K562 (cell line): ENCODE data around the gene ISY1. TPM values are rescaled to one million over a fixed set of nuclear protein-coding genes. Genes with fewer than 3 reads are reported as not detected.
"Not testable (repeated sequence)": the region's sequence is repeated elsewhere in the genome, so short reads cannot be mapped to it uniquely, and the experiment has no call there.

Experiments
- ATAC-seq: fragments of 200-7000 bp; cut with Tn5 transposase; 3 replicates; pipeline ENCODE4 v1.9.1; 2020; ENCODE audit warnings: moderate library complexity
- BruUV-seq: library from RNA; stranded (reverse); fragments of 400-500 nt; replicated peaks from 2 replicates; lab custom pipeline; 2021; lab: Mats Ljungman, UMichigan
- CTCF ChIA-PET: fragments of 300-600 bp; formaldehyde crosslinking; extraction: SDS; loops from one replicate; lab custom pipeline; 2021; ENCODE audit warnings: low intra/inter-chr PET ratio; lab: Yijun Ruan, JAX
- POLR2A ChIA-PET: fragments of 300-600, 350-650 bp; sonication (Branson Sonifier 250); formaldehyde crosslinking; extraction: SDS; loops from one replicate; lab custom pipeline; 2021; ENCODE audit warnings: antibody characterized with exemption, inconsistent platforms; lab: Yijun Ruan, JAX
- DNase-seq, 4 experiments: peaks; one replicate each; pipeline versions ENCODE4 v3.0.0 to v3.0.0-alpha.2; 2011 to 2018; ENCODE audit warnings: low spot score in 3 of 4, mixed read lengths in 3 of 4; ENCODE audit errors: extremely low read depth in 1 of 4
- FAIRE-seq: peaks from 2 replicates; lab custom pipeline; 2011; peaks lifted over from hg19 to GRCh38; lab: Jason Lieb, UNC
- H2AFZ ChIP-seq: 2 replicates; pipeline ENCODE4 v1.6.0; 2011; ENCODE audit warnings: low read depth, low read length, control low read depth, inconsistent platforms
- H3K27ac ChIP-seq: fragments of 200-600 bp; 3 replicates; pipeline ENCODE4 v1.8.0; 2011; ENCODE audit warnings: low read depth, mild to moderate bottlenecking, control low read depth, inconsistent platforms, low read length, moderate library complexity, mixed read lengths; ENCODE audit errors: extremely low read depth
- H3K27me3 ChIP-seq, 2 experiments: fragments of 300-600 bp in 1 of 2; 2 replicates in 1 of 2; 3 replicates in 1 of 2; pipeline versions ENCODE4 v1.6.0 to v1.8.0; 2011; ENCODE audit warnings: inconsistent platforms in 2 of 2, low read length in 2 of 2, mild to moderate bottlenecking in 1 of 2, mixed read lengths in 1 of 2, moderate library complexity in 1 of 2; ENCODE audit not compliant: control insufficient read depth in 2 of 2, insufficient read depth in 2 of 2
- H3K36me3 ChIP-seq: fragments of 300-600 bp; 3 replicates; pipeline ENCODE4 v1.8.0; 2011; ENCODE audit warnings: mild to moderate bottlenecking, low read length, inconsistent platforms; ENCODE audit not compliant: control insufficient read depth, insufficient read depth
- H3K4me1 ChIP-seq, 2 experiments: fragments of 200-600 bp in 1 of 2; replicated peaks in 1 of 2; 2 replicates in 1 of 2; 3 replicates in 1 of 2; pipeline versions ENCODE4 v1.5.1 to v1.8.0; 2011; ENCODE audit warnings: inconsistent platforms in 2 of 2, low read length in 2 of 2, mild to moderate bottlenecking in 1 of 2, mixed read lengths in 1 of 2, moderate library complexity in 1 of 2; ENCODE audit not compliant: control insufficient read depth in 2 of 2, insufficient read depth in 2 of 2
- H3K4me2 ChIP-seq: 2 replicates; pipeline ENCODE4 v1.6.1; 2011; ENCODE audit warnings: low read length, control low read depth, inconsistent platforms, mixed read lengths; ENCODE audit not compliant: insufficient read depth
- H3K4me3 ChIP-seq: fragments of 200-600 bp; sonication (generic), shearing (Covaris generic); 2 replicates; pipeline ENCODE4 v1.5.1; 2016; ENCODE audit warnings: control low read depth, inconsistent platforms
- H3K79me2 ChIP-seq: fragments of 200-600 bp; 3 replicates; pipeline ENCODE4 v1.8.0; 2011; ENCODE audit warnings: low read length, inconsistent platforms; ENCODE audit not compliant: control insufficient read depth, insufficient read depth
- H3K9ac ChIP-seq, 2 experiments: 2 replicates each; pipeline versions ENCODE4 v1.6.0 to v1.6.1; 2011; ENCODE audit warnings: low read depth in 2 of 2, low read length in 2 of 2, control low read depth in 1 of 2, inconsistent platforms in 1 of 2, mild to moderate bottlenecking in 1 of 2, mixed read lengths in 1 of 2; ENCODE audit not compliant: insufficient read depth in 1 of 2
- H3K9me1 ChIP-seq: one replicate; pipeline ENCODE4 v1.6.0; 2011; ENCODE audit warnings: inconsistent platforms, mild to moderate bottlenecking, low read length, moderate library complexity; ENCODE audit not compliant: control insufficient read depth, insufficient read depth
- H3K9me3 ChIP-seq: replicated peaks from 2 replicates; pipeline ENCODE4 v1.5.1; 2011; ENCODE audit warnings: low read depth, low read length, inconsistent platforms; ENCODE audit not compliant: control insufficient read depth, insufficient read depth
- H4K20me1 ChIP-seq: replicated peaks from 2 replicates; pipeline ENCODE4 v1.6.1; 2011; ENCODE audit warnings: low read length, inconsistent platforms, mixed read lengths; ENCODE audit not compliant: control insufficient read depth, insufficient read depth
- FOXJ3 ChIP-seq: sonication (generic); formaldehyde crosslinking; IDR thresholded peaks from 2 replicates; pipeline ENCODE4 v1.4.0; 2020; ENCODE audit warnings: mild to moderate bottlenecking, missing genetic modification reagents
- POLR2G ChIP-seq: fragments of 200-400 bp; formaldehyde crosslinking; IDR thresholded peaks from 2 replicates; pipeline ENCODE4 v1.6.1; 2017; ENCODE audit warnings: low read depth, mild to moderate bottlenecking, antibody characterized with exemption, low read length, moderate library complexity
- WGBS: fragments of 100-300 bp; shearing (Covaris generic); methylation state at CpG from one replicate; pipeline ENCODE4 v1.1.6; 2016; ENCODE audit warnings: low coverage, mixed read lengths; ENCODE audit not compliant: insufficient coverage; ENCODE audit errors: missing lambda C conversion rate; 5-methylcytosine and 5-hydroxymethylcytosine counted together
- in situ Hi-C: fragments of 300-500 bp; cut with MboI; formaldehyde crosslinking; loops from 4 replicates; pipeline ENCODE4 v1.15.0; 2018; ENCODE audit warnings: inconsistent platforms, mixed read lengths
- intact Hi-C: fragments of 100-400 bp; cut with micrococcal nuclease; formaldehyde crosslinking; loops from 2 replicates; pipeline ENCODE4 v1.14.2; 2022
- polyA plus RNA-seq, 8 experiments: library from polyadenylated mRNA; depleted of rRNA in 4 of 8; stranded (reverse) in 5 of 8; unstranded in 3 of 8; fragments of >200 nt; fragmentation: Nextera tagmentation in 2 of 8; fragmentation: Illumina TruSeq in 1 of 8; extraction: Ambion mirVana in 2 of 8; extraction: Trizol in 1 of 8; gene quantifications; 2 replicates each; pipeline versions ENCODE4 v1.2.1 to v1.2.3, GENCODE V29; 2011 to 2014; ENCODE audit warnings: inconsistent platforms in 1 of 8, missing spikeins in 1 of 8
- total RNA-seq, 7 experiments: library from RNA; depleted of rRNA in 6 of 7; stranded (reverse); fragments of >200 nt in 6 of 7; fragmentation: Illumina TruSeq in 2 of 7; extraction: Trizol in 2 of 7; gene quantifications; 2 replicates each; pipeline versions ENCODE4 v1.2.1 to v1.2.3, GENCODE V29; 2011 to 2021; ENCODE audit warnings: low replicate concordance in 1 of 7

Gene ISY1
- total and polyA plus RNA-seq, 9 of the 15 experiments (the other 6 are each of a cell fraction or from before 2014, with no cell fraction given) = 23.5 to 50.0 (median 32.9) TPM

- CTCF ChIA-PET, H2AFZ ChIP-seq, H3K4me3 ChIP-seq, H3K4me2 ChIP-seq, H3K79me2 ChIP-seq, H3K27ac ChIP-seq, H4K20me1 ChIP-seq, H3K9ac ChIP-seq, H3K9me1 ChIP-seq, POLR2A ChIA-PET, BruUV-seq, H3K4me1 ChIP-seq, H3K9me3 ChIP-seq, H3K36me3 ChIP-seq, H3K27me3 ChIP-seq: not testable (repeated sequence)
- peak in 1 of 4 experiments; percentile 28 for DNase-seq
- no CpG with 5 or more reads among the region's 9 CpGs for WGBS
- in situ Hi-C loops = loop anchor here (10.0 kb wide), 1 partner anchor 113 kb away; no protein-coding TSS in a partner anchor
- ATAC-seq = peak; percentile 97
- peak; percentile 85 for FAIRE-seq
- intact Hi-C loops = loop anchor here (2.0 to 10.0 kb wide), 2 partner anchors 35 to 63 kb away; no protein-coding TSS in a partner anchor
Measured at GRCh38 chr3:129087904-129088303, 73.0 kb downstream of the ISY1 start.

- no TSS peak for BruUV-seq
- WGBS = 57% methylated on average over 6 of the region's 8 CpGs
- DNase-seq (no peak), ATAC-seq (no peak)
- ChIA-PET POLR2A (no interaction called here), CTCF (no interaction called here)
- in situ Hi-C loops = loop anchor here (10.0 kb wide), 1 partner anchor 112 kb away; no protein-coding TSS in a partner anchor
- no peaks in the 10 kb centered on the region for H3K9me3 ChIP-seq
- H3K4me2 ChIP-seq = no peak overlapping the region
- H3K27ac ChIP-seq = no peak overlapping the region
- H3K27me3 ChIP-seq = no peaks in the 10 kb centered on the region
- no peaks in the 10 kb centered on the region for H3K36me3 ChIP-seq
- intact Hi-C loops = loop anchor here (2.0 to 10.0 kb wide), 2 partner anchors 34 to 62 kb away; no protein-coding TSS in a partner anchor
- H3K9me1 ChIP-seq = no peaks in the 10 kb centered on the region
- H3K79me2 ChIP-seq = no peaks in the 10 kb centered on the region
- no peak overlapping the region for H3K4me3 ChIP-seq
- peaks cover 0 to 10% of the 10 kb centered on the region in 2 experiments; a peak in 3 of 5 replicates for H3K4me1 ChIP-seq
- no peaks in the 10 kb centered on the region for H4K20me1 ChIP-seq
- 0 out of 2 replicates have a peak, but pooled peaks have one; percentile 27 for TF ChIP-seq POLR2G
- no peak for TF ChIP-seq FOXJ3
- TF ChIP-seq, all 486 proteins: peak for 1
- Histone ChIP-seq H3K9ac (0 out of 4 replicates have a peak overlapping the region, but pooled peaks of 1 of the 2 experiments have one; percentile 48), H2AFZ (no peak overlapping the region)
- no peak for FAIRE-seq
Measured at GRCh38 chr3:129087138-129087702, 73.6 kb downstream of the ISY1 start.
